ENCODE results near the gene CYP4F2. TPM values are rescaled to one million over a fixed set of nuclear protein-coding genes. Genes with fewer than 3 reads are reported as not detected.
"Not testable (repeated sequence)": the region's sequence is repeated elsewhere in the genome, so short reads cannot be mapped to it uniquely, and the experiment has no call there.

The CYP4F2 gene
- total and polyA plus RNA-seq, 4 donors = 0.43 TPM; not detected in 3

- ATAC-seq (ENCODE audit: insufficient read depth, low FRiP score) (no peak), DNase-seq (no peak)
- H3K4me3 ChIP-seq = no peak overlapping the region
- H3K9ac ChIP-seq (ENCODE audit: insufficient read depth in 1 of 2, low read length in 2 of 2) = no peak overlapping the region
- no peaks in the 10 kb centered on the region for H3K36me3 ChIP-seq (ENCODE audit: control insufficient read depth in 4 of 4, insufficient read depth in 4 of 4, low read length in 4 of 4)
- H3K27me3 ChIP-seq (ENCODE audit: control insufficient read depth in 3 of 3, insufficient read depth in 3 of 3, low read length in 2 of 3) = no peaks in the 10 kb centered on the region
- H3K27ac ChIP-seq (ENCODE audit: low read depth in 1 of 2, low read length in 1 of 2) = no peak overlapping the region
- WGBS, 2 donors = 86 to 95% methylated on average over 5 of the region's 5 CpGs
- no peaks in the 10 kb centered on the region for H3K9me3 ChIP-seq (ENCODE audit: control insufficient read depth in 4 of 4, insufficient read depth in 3 of 4, low read length in 3 of 4)
- H3K4me1 ChIP-seq (ENCODE audit: control insufficient read depth in 5 of 5, insufficient read depth in 5 of 5, low read length in 5 of 5) = peaks cover 0 to 7% (median 5%) of the 10 kb centered on the region in 5 donors
- TF ChIP-seq CTCF (IDR thresholded peaks at IDR 0.05; ENCODE audit: control extremely low read depth, extremely low read depth) = no peak
These were observed 66.2 kb downstream of the CYP4F2 start for GRCh38 chr19:15831626-15832025.

- WGBS, 2 donors = 87 to 95% methylated on average over 8 of the region's 8 CpGs
- no peak overlapping the region for H3K9ac ChIP-seq (ENCODE audit: insufficient read depth in 1 of 2, low read length in 2 of 2)
- H3K36me3 ChIP-seq (ENCODE audit: control insufficient read depth in 4 of 4, insufficient read depth in 4 of 4, low read length in 4 of 4) = no peaks in the 10 kb centered on the region
- no peak overlapping the region for H3K4me3 ChIP-seq
- no peaks in the 10 kb centered on the region for H3K27me3 ChIP-seq (ENCODE audit: control insufficient read depth in 3 of 3, insufficient read depth in 3 of 3, low read length in 2 of 3)
- ATAC-seq (ENCODE audit: insufficient read depth, low FRiP score) = no peak
- H3K4me1 ChIP-seq (ENCODE audit: control insufficient read depth in 5 of 5, insufficient read depth in 5 of 5, low read length in 5 of 5) = peaks cover 0 to 1% (median 0%) of the 10 kb centered on the region in 5 donors
- no peak for DNase-seq
- no peak for TF ChIP-seq CTCF (IDR thresholded peaks at IDR 0.05; ENCODE audit: control extremely low read depth, extremely low read depth)
- no peak overlapping the region for H3K27ac ChIP-seq (ENCODE audit: low read depth in 1 of 2, low read length in 1 of 2)
- no peaks in the 10 kb centered on the region for H3K9me3 ChIP-seq (ENCODE audit: control insufficient read depth in 4 of 4, insufficient read depth in 3 of 4, low read length in 3 of 4)
These were observed 68.1 kb downstream of the CYP4F2 start for GRCh38 chr19:15829786-15830185.

GRCh38 chr19:15829306-15829698, 68.6 kb downstream of the CYP4F2 start:
- ATAC-seq (ENCODE audit: insufficient read depth, low FRiP score) (no peak), DNase-seq (no peak)
- Histone ChIP-seq H3K4me3 (no peak overlapping the region), H3K4me1 (ENCODE audit: control insufficient read depth in 5 of 5, insufficient read depth in 5 of 5, low read length in 5 of 5) (no peaks in the 10 kb centered on the region), H3K9ac (ENCODE audit: insufficient read depth in 1 of 2, low read length in 2 of 2) (no peak overlapping the region), H3K9me3 (ENCODE audit: control insufficient read depth in 4 of 4, insufficient read depth in 3 of 4, low read length in 3 of 4) (no peaks in the 10 kb centered on the region), H3K36me3 (ENCODE audit: control insufficient read depth in 4 of 4, insufficient read depth in 4 of 4, low read length in 4 of 4) (no peaks in the 10 kb centered on the region), H3K27me3 (ENCODE audit: control insufficient read depth in 3 of 3, insufficient read depth in 3 of 3, low read length in 2 of 3) (no peaks in the 10 kb centered on the region), H3K27ac (ENCODE audit: low read depth in 1 of 2, low read length in 1 of 2) (no peak overlapping the region)
- WGBS, 2 donors = 91 to 95% methylated on average over 10 of the region's 10 CpGs
- TF ChIP-seq CTCF (IDR thresholded peaks at IDR 0.05; ENCODE audit: control extremely low read depth, extremely low read depth) = no peak

GRCh38 chr19:15828611-15829305, 69.1 kb downstream of the CYP4F2 start:
- H3K9me3 ChIP-seq (ENCODE audit: control insufficient read depth in 4 of 4, insufficient read depth in 3 of 4, low read length in 3 of 4); H3K4me3 ChIP-seq; H3K4me1 ChIP-seq (ENCODE audit: control insufficient read depth in 5 of 5, insufficient read depth in 5 of 5, low read length in 5 of 5); ATAC-seq (ENCODE audit: insufficient read depth, low FRiP score); H3K9ac ChIP-seq (ENCODE audit: insufficient read depth in 1 of 2, low read length in 2 of 2); H3K27ac ChIP-seq (ENCODE audit: low read depth in 1 of 2, low read length in 1 of 2); H3K27me3 ChIP-seq (ENCODE audit: control insufficient read depth in 3 of 3, insufficient read depth in 3 of 3, low read length in 2 of 3); H3K36me3 ChIP-seq (ENCODE audit: control insufficient read depth in 4 of 4, insufficient read depth in 4 of 4, low read length in 4 of 4): not testable (repeated sequence)
- peak in 1 of 3 donors; percentile 3 for DNase-seq
- 60 to 64% methylated on average over 13 of the region's 13 CpGs for WGBS, 2 donors

All from lung (tissue), 12 donors.